OCI-LY7 (cell line): ENCODE measurements around the gene GPC1. TPM values are rescaled to one million over a fixed set of nuclear protein-coding genes. Genes with fewer than 3 reads are reported as not detected.

Source experiments
- BruUV-seq: library from RNA; stranded (reverse); fragments of 400-500 nt; replicated peaks from 2 replicates; lab custom pipeline; 2021; lab: Mats Ljungman, UMichigan
- CTCF ChIA-PET: fragments of 300-600 bp; sonication (Branson Sonifier 250); formaldehyde crosslinking; loops from one replicate; lab custom pipeline; 2022; ENCODE audit warnings: antibody characterized with exemption; ENCODE audit not compliant: unreplicated experiment; lab: Charles Lee
- POLR2A ChIA-PET: fragments of 300-600 bp; sonication (Branson Sonifier 250); formaldehyde crosslinking; loops from one replicate; lab custom pipeline; 2022; ENCODE audit warnings: antibody characterized with exemption; lab: Charles Lee
- DNase-seq: peaks from one replicate; pipeline ENCODE4 v3.0.0-alpha.2; 2015; ENCODE audit warnings: low spot score
- H2AFZ ChIP-seq: fragments of 200-600 bp; sonication (generic), shearing (Covaris generic); 2 replicates; pipeline ENCODE4 v1.6.1; 2014; ENCODE audit warnings: mild to moderate bottlenecking, antibody characterized with exemption, low read length, moderate library complexity
- H3K27ac ChIP-seq: fragments of 200-600 bp; sonication (generic); 2 replicates; pipeline ENCODE4 v1.5.1; 2014; ENCODE audit warnings: mixed run types, low read depth, mild to moderate bottlenecking, moderate library complexity, low read length, inconsistent platforms; ENCODE audit not compliant: poor library complexity, severe bottlenecking
- H3K36me3 ChIP-seq: fragments of 200-600 bp; sonication (generic); 2 replicates; pipeline ENCODE4 v1.6.1; 2014; ENCODE audit warnings: mild to moderate bottlenecking, antibody characterized with exemption, low read length, moderate library complexity, mixed read lengths; ENCODE audit not compliant: insufficient read depth
- H3K4me1 ChIP-seq: fragments of 200-600 bp; sonication (generic); 2 replicates; pipeline ENCODE4 v1.5.1; 2014; ENCODE audit warnings: mild to moderate bottlenecking, low read length; ENCODE audit not compliant: insufficient read depth, poor library complexity, severe bottlenecking
- H3K4me2 ChIP-seq: fragments of 200-600 bp; sonication (generic); 2 replicates; pipeline ENCODE4 v1.6.1; 2014; ENCODE audit warnings: mild to moderate bottlenecking, low read length
- H3K4me3 ChIP-seq: fragments of 200-600 bp; sonication (generic); 2 replicates; pipeline ENCODE4 v1.5.1; 2014; ENCODE audit warnings: mild to moderate bottlenecking, low read depth, low read length; ENCODE audit not compliant: poor library complexity, severe bottlenecking
- H3K79me2 ChIP-seq: fragments of 200-600 bp; sonication (generic); 2 replicates; pipeline ENCODE4 v1.6.1; 2016; ENCODE audit warnings: low read depth, mild to moderate bottlenecking, low read length, moderate library complexity, mixed read lengths; ENCODE audit not compliant: insufficient read depth
- H3K9me2 ChIP-seq: fragments of 200-600 bp; sonication (generic); 2 replicates; pipeline ENCODE4 v1.6.1; 2016; ENCODE audit warnings: mild to moderate bottlenecking, low read length, mixed read lengths; ENCODE audit not compliant: insufficient read depth
- H3K9me3 ChIP-seq: fragments of 200-600 bp; sonication (generic); 2 replicates; pipeline ENCODE4 v1.6.1; 2014; ENCODE audit warnings: mild to moderate bottlenecking, mixed run types, low read length, mixed read lengths
- H4K20me1 ChIP-seq: fragments of 200-600 bp; sonication (generic); 2 replicates; pipeline ENCODE4 v1.6.1; 2014; ENCODE audit warnings: mild to moderate bottlenecking, antibody characterized with exemption, low read length, moderate library complexity, mixed read lengths; ENCODE audit not compliant: insufficient read depth
- CTCF ChIP-seq: fragments of 200-600 bp; sonication (generic); conservative IDR thresholded peaks from 2 replicates; pipeline ENCODE4 v1.5.1; 2014; ENCODE audit warnings: mild to moderate bottlenecking, antibody characterized with exemption, low read length, moderate library complexity, mixed read lengths
- EZH2phosphoT487 ChIP-seq: fragments of 200-600 bp; sonication (generic); IDR thresholded peaks from 2 replicates; pipeline ENCODE4 v1.6.1; 2018; ENCODE audit warnings: low read depth, borderline replicate concordance, mild to moderate bottlenecking, mixed run types, antibody characterized with exemption, low read length, moderate library complexity, mixed read lengths
- intact Hi-C: fragments of 100-400 bp; cut with micrococcal nuclease; formaldehyde crosslinking; loops from one replicate; pipeline ENCODE4 v1.10.0; 2022; ENCODE audit not compliant: unreplicated experiment
- total RNA-seq, 2 experiments: library from RNA; depleted of rRNA in 1 of 2; stranded (reverse); fragments of >200 nt in 1 of 2; shearing (Covaris generic) in 1 of 2; gene quantifications; 2 replicates each; pipeline ENCODE4 v1.2.3, GENCODE V29; 2014 to 2022

Gene GPC1
- total RNA-seq, 2 experiments from 2014 or later, result 2.4 to 4.0 TPM

- DNase-seq, result no peak
- no peaks in the 10 kb centered on the region for H4K20me1 ChIP-seq
- H3K4me3 ChIP-seq, result no peak overlapping the region
- ChIA-PET CTCF (interaction anchor here (0.6 kb wide), 1 partner anchor 140 kb away, joined by 3 read pairs; no protein-coding TSS in a partner anchor), POLR2A (no interaction called here)
- intact Hi-C loops, result no loop called here
- H2AFZ ChIP-seq, result no peak overlapping the region
- BruUV-seq, result no TSS peak
- no peaks in the 10 kb centered on the region for H3K4me1 ChIP-seq
- H3K9me3 ChIP-seq, result no peaks in the 10 kb centered on the region
- TF ChIP-seq EZH2phosphoT487 (no peak), CTCF (no peak)
- no peaks in the 10 kb centered on the region for H3K79me2 ChIP-seq
- H3K4me2 ChIP-seq, result no peak overlapping the region
- H3K27ac ChIP-seq, result no peak overlapping the region
- no peaks in the 10 kb centered on the region for H3K36me3 ChIP-seq
- H3K9me2 ChIP-seq, result no peaks in the 10 kb centered on the region
These were observed 18.8 kb downstream of the GPC1 start for GRCh38 chr2:240454106-240454901.

GRCh38 chr2:240455272-240455646 is 19.8 kb downstream of the GPC1 start:
- H3K4me2 ChIP-seq, result no peak overlapping the region
- no peak overlapping the region for H3K4me3 ChIP-seq
- no peak overlapping the region for H3K27ac ChIP-seq
- H3K4me1 ChIP-seq, result no peaks in the 10 kb centered on the region
- TF ChIP-seq CTCF (no peak), EZH2phosphoT487 (no peak)
- H3K9me2 ChIP-seq, result no peaks in the 10 kb centered on the region
- no peaks in the 10 kb centered on the region for H3K9me3 ChIP-seq
- no peaks in the 10 kb centered on the region for H3K36me3 ChIP-seq
- H2AFZ ChIP-seq, result no peak overlapping the region
- H3K79me2 ChIP-seq, result no peaks in the 10 kb centered on the region
- intact Hi-C loops, result no loop called here
- no peak for DNase-seq
- ChIA-PET POLR2A (no interaction called here), CTCF (no interaction called here)
- H4K20me1 ChIP-seq, result no peaks in the 10 kb centered on the region
- no TSS peak for BruUV-seq
